Stimulated activated CD4-positive, alpha-beta T cell treated with anti-CD3 and anti-CD28 coated beads, Interleukin-12 subunit alpha, Interleukin-12 subunit beta, amount 100 ng/mL, for 48 hours (primary cell): Measurements from ENCODE around the gene UBN1.
"Not testable (repeated sequence)": the region's sequence is repeated elsewhere in the genome, so short reads cannot be mapped to it uniquely, and the experiment has no call there.

Source experiments
- DNase-seq, 3 donors: peaks; one replicate each; pipeline ENCODE4 v3.0.0-alpha.2; 2020; ENCODE audit warnings: low read depth in 2 of 3, low spot score in 1 of 3

UBN1 gene

DNA sequence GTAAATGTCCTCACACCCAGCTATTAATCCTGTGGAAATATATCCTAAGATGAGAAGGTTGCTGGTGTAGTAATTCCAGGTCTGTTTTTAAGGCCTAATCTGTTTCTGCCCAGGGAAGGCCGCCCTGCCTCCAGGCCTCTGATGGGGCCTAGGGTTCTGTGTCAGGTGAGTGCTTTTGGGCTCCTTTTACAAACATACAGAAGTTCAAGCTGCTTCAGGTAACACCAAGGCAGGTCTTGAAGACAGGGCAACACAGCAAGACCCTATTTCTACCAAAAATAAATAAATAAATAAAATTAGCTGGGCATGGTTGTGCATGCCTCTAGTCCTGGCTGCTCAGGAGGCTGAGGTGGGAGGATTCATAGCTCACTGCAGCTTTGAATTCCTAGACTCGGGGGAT is 80.4 kb downstream of the UBN1 start:
- DNase-seq, result no peak

DNA sequence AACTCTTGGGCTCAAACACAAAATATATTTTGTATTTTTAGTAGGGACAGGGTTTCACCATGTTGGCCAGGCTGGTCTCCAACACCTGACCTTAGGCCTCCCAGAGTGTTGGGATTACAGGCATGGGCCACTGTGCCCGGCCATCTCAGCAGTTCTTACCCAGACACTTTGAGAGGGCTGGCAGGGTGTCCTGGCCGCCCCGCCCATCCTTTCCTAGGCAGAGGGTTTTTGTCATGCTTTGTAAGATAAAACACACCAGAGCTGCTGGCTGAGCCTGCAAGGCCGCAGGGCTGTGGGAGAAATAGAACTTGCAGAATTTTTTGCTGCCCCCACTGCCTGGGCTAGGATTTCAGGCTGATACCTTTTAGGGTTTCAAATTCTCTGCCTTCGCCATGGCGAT is 80.9 kb downstream of the UBN1 start:
- DNase-seq, result no peak

DNA sequence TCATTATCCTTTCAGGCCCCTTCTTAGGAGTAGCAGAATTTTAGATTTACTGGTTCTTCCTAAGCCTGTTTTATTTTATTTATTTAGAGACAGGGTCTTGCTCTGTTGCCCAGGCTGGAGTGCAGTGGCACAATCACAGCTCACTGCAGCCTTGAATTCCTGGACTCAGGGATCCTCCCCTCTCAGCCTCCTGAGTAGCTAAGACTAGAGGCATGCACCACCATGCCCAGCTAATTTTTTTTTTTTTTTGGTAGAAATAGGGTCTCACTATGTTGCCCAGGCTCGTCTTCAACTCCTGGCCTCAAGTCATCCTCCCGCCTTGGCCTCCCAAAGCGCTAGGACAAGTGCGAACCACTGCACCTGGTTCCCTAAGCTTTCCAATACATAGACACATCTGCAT is 82.3 kb downstream of the UBN1 start:
- not testable (repeated sequence) for DNase-seq

DNA sequence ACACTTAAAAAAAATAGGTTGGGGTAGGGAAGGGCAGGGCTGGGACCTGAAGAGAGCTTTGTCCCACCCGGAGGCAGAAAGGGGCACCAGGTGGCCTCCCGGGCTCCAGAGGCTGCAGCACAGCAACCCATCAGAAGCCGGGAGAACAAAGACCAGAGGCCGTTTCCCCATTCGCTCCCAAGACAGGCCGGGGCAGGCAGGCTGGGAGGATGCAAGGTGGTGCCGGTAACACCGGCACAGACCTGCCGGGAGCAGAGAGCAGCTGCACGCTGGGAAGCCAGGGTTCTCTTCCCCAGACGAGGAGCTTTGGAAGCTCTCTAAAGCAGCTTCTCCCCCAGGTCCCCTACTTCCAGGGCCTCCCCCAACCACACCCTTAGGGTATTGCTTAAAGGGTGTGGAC is 84.1 kb downstream of the UBN1 start:
- no peak for DNase-seq
